Measurements from ENCODE around the gene HACD1.
A peak's percentile ranks its signal among the peaks of the same experiment; 100 is the strongest.

The HACD1 gene

GRCh38 chr10:17586821-17587234, 30.3 kb downstream of the HACD1 start:
- H3K27ac Mint-ChIP-seq = peak overlapping the region; percentile 85
- H3K4me3 Mint-ChIP-seq = peak overlapping the region; percentile 30

GRCh38 chr10:17585016-17585415, 32.2 kb downstream of the HACD1 start:
- Mint-ChIP-seq H3K27ac (no peak overlapping the region), H3K27me3 (no peaks in the 10 kb centered on the region), H3K9me3 (no peaks in the 10 kb centered on the region), H3K4me3 (no peak overlapping the region), H3K36me3 (ENCODE audit: low read depth) (no peaks in the 10 kb centered on the region), H3K4me1 (ENCODE audit: low read depth) (peaks cover 33% of the 10 kb centered on the region)
- intact Hi-C loops (cut with micrococcal nuclease) = no loop called here

More at GRCh38 chr10:17586821-17587234, 30.3 kb downstream of the HACD1 start:
- peaks cover 33% of the 10 kb centered on the region for H3K4me1 Mint-ChIP-seq (ENCODE audit: low read depth)
- intact Hi-C loops (cut with micrococcal nuclease) = no loop called here
- no peaks in the 10 kb centered on the region for H3K9me3 Mint-ChIP-seq
- H3K27me3 Mint-ChIP-seq = no peaks in the 10 kb centered on the region
- no peaks in the 10 kb centered on the region for H3K36me3 Mint-ChIP-seq (ENCODE audit: low read depth)

- intact Hi-C loops (cut with micrococcal nuclease) = loop anchor here (5.0 kb wide), 1 partner anchor 64 kb away; no protein-coding TSS in a partner anchor
- H3K27me3 Mint-ChIP-seq = no peaks in the 10 kb centered on the region
- H3K27ac Mint-ChIP-seq = no peak overlapping the region
- H3K36me3 Mint-ChIP-seq (ENCODE audit: low read depth) = no peaks in the 10 kb centered on the region
- H3K9me3 Mint-ChIP-seq = peaks cover 10% of the 10 kb centered on the region
- H3K4me1 Mint-ChIP-seq (ENCODE audit: low read depth) = peaks cover 20% of the 10 kb centered on the region
- no peak overlapping the region for H3K4me3 Mint-ChIP-seq
These were observed 36.3 kb downstream of the HACD1 start for GRCh38 chr10:17580885-17581284.

- Mint-ChIP-seq H3K36me3 (ENCODE audit: low read depth) (no peaks in the 10 kb centered on the region), H3K27ac (no peak overlapping the region), H3K27me3 (no peaks in the 10 kb centered on the region), H3K4me1 (ENCODE audit: low read depth) (peaks cover 6% of the 10 kb centered on the region), H3K4me3 (no peak overlapping the region), H3K9me3 (peaks cover 10% of the 10 kb centered on the region)
- intact Hi-C loops (cut with micrococcal nuclease) = no loop called here
These were observed 38.6 kb downstream of the HACD1 start for GRCh38 chr10:17578603-17579002.

GRCh38 chr10:17576768-17577167, 40.4 kb downstream of the HACD1 start:
- Mint-ChIP-seq H3K36me3 (ENCODE audit: low read depth) (no peaks in the 10 kb centered on the region), H3K4me1 (ENCODE audit: low read depth) (peaks cover 6% of the 10 kb centered on the region), H3K27ac (no peak overlapping the region), H3K4me3 (no peak overlapping the region), H3K9me3 (peaks cover 10% of the 10 kb centered on the region), H3K27me3 (no peaks in the 10 kb centered on the region)
- intact Hi-C loops (cut with micrococcal nuclease) = no loop called here

GRCh38 chr10:17564911-17565310, 52.3 kb downstream of the HACD1 start:
- H3K36me3 Mint-ChIP-seq (ENCODE audit: low read depth) = no peaks in the 10 kb centered on the region
- H3K9me3 Mint-ChIP-seq = no peaks in the 10 kb centered on the region
- H3K27ac Mint-ChIP-seq = peak overlapping the region; percentile 75
- intact Hi-C loops (cut with micrococcal nuclease) = no loop called here
- no peak overlapping the region for H3K4me3 Mint-ChIP-seq
- no peaks in the 10 kb centered on the region for H3K27me3 Mint-ChIP-seq
- H3K4me1 Mint-ChIP-seq (ENCODE audit: low read depth) = peaks cover 37% of the 10 kb centered on the region

GRCh38 chr10:17563452-17563851, 53.7 kb downstream of the HACD1 start:
- Mint-ChIP-seq H3K27me3 (no peaks in the 10 kb centered on the region), H3K27ac (peak overlapping the region; percentile 75), H3K4me3 (no peak overlapping the region), H3K36me3 (ENCODE audit: low read depth) (no peaks in the 10 kb centered on the region), H3K9me3 (no peaks in the 10 kb centered on the region), H3K4me1 (ENCODE audit: low read depth) (peaks cover 37% of the 10 kb centered on the region)
- intact Hi-C loops (cut with micrococcal nuclease) = no loop called here

- Mint-ChIP-seq H3K27me3 (no peaks in the 10 kb centered on the region), H3K27ac (peak overlapping the region; percentile 51), H3K4me1 (ENCODE audit: low read depth) (peaks cover 39% of the 10 kb centered on the region), H3K9me3 (no peaks in the 10 kb centered on the region), H3K36me3 (ENCODE audit: low read depth) (no peaks in the 10 kb centered on the region), H3K4me3 (no peak overlapping the region)
- intact Hi-C loops (cut with micrococcal nuclease) = no loop called here
These were observed 54.6 kb downstream of the HACD1 start for GRCh38 chr10:17562614-17563013.

GRCh38 chr10:17561111-17561510, 56.1 kb downstream of the HACD1 start:
- no peak overlapping the region for H3K4me3 Mint-ChIP-seq
- H3K9me3 Mint-ChIP-seq = no peaks in the 10 kb centered on the region
- H3K4me1 Mint-ChIP-seq (ENCODE audit: low read depth) = peaks cover 46% of the 10 kb centered on the region
- peak overlapping the region; percentile 56 for H3K27ac Mint-ChIP-seq
- intact Hi-C loops (cut with micrococcal nuclease) = no loop called here
- no peaks in the 10 kb centered on the region for H3K27me3 Mint-ChIP-seq
- no peaks in the 10 kb centered on the region for H3K36me3 Mint-ChIP-seq (ENCODE audit: low read depth)

GRCh38 chr10:17557459-17557858, 59.7 kb downstream of the HACD1 start:
- peaks cover 17% of the 10 kb centered on the region for H3K4me1 Mint-ChIP-seq (ENCODE audit: low read depth)
- H3K27me3 Mint-ChIP-seq = no peaks in the 10 kb centered on the region
- intact Hi-C loops (cut with micrococcal nuclease) = no loop called here
- H3K4me3 Mint-ChIP-seq = no peak overlapping the region
- no peaks in the 10 kb centered on the region for H3K9me3 Mint-ChIP-seq
- H3K27ac Mint-ChIP-seq = peak overlapping the region; percentile 31
- H3K36me3 Mint-ChIP-seq (ENCODE audit: low read depth) = no peaks in the 10 kb centered on the region

GRCh38 chr10:17548770-17549169, 68.4 kb downstream of the HACD1 start:
- Mint-ChIP-seq H3K36me3 (ENCODE audit: low read depth) (no peaks in the 10 kb centered on the region), H3K27ac (peak overlapping the region; percentile 56)

GRCh38 chr10:17548162-17548561, 69.0 kb downstream of the HACD1 start:
- peaks cover 35% of the 10 kb centered on the region for H3K4me1 Mint-ChIP-seq (ENCODE audit: low read depth)
- H3K9me3 Mint-ChIP-seq = no peaks in the 10 kb centered on the region

More at GRCh38 chr10:17548770-17549169, 68.4 kb downstream of the HACD1 start:
- Mint-ChIP-seq H3K4me3 (no peak overlapping the region), H3K4me1 (ENCODE audit: low read depth) (peaks cover 35% of the 10 kb centered on the region), H3K27me3 (no peaks in the 10 kb centered on the region), H3K9me3 (no peaks in the 10 kb centered on the region)
- intact Hi-C loops (cut with micrococcal nuclease) = no loop called here

GRCh38 chr10:17547060-17547459, 70.1 kb downstream of the HACD1 start:
- intact Hi-C loops (cut with micrococcal nuclease) = no loop called here
- no peaks in the 10 kb centered on the region for H3K36me3 Mint-ChIP-seq (ENCODE audit: low read depth)
- peaks cover 29% of the 10 kb centered on the region for H3K4me1 Mint-ChIP-seq (ENCODE audit: low read depth)
- H3K27me3 Mint-ChIP-seq = no peaks in the 10 kb centered on the region
- no peak overlapping the region for H3K4me3 Mint-ChIP-seq
- H3K9me3 Mint-ChIP-seq = no peaks in the 10 kb centered on the region
- peak overlapping the region; percentile 47 for H3K27ac Mint-ChIP-seq

More at GRCh38 chr10:17548162-17548561, 69.0 kb downstream of the HACD1 start:
- no peaks in the 10 kb centered on the region for H3K36me3 Mint-ChIP-seq (ENCODE audit: low read depth)
- H3K27ac Mint-ChIP-seq = peak overlapping the region; percentile 56
- H3K27me3 Mint-ChIP-seq = no peaks in the 10 kb centered on the region
- H3K4me3 Mint-ChIP-seq = no peak overlapping the region
- intact Hi-C loops (cut with micrococcal nuclease) = no loop called here

- Mint-ChIP-seq H3K36me3 (ENCODE audit: low read depth) (no peaks in the 10 kb centered on the region), H3K27ac (no peak overlapping the region), H3K9me3 (peaks cover 5% of the 10 kb centered on the region), H3K4me3 (no peak overlapping the region), H3K4me1 (ENCODE audit: low read depth) (peaks cover 24% of the 10 kb centered on the region), H3K27me3 (no peaks in the 10 kb centered on the region)
- intact Hi-C loops (cut with micrococcal nuclease) = no loop called here
These were observed 72.7 kb downstream of the HACD1 start for GRCh38 chr10:17544465-17544864.
